ENCODE measurements around the gene MCEE. TPM values are rescaled to one million over a fixed set of nuclear protein-coding genes. Genes with fewer than 3 reads are reported as not detected.

Gene MCEE
- total RNA-seq, 4 donors from 2014 or later, result 7.5 to 17.2 (median 12.2) TPM

DNA sequence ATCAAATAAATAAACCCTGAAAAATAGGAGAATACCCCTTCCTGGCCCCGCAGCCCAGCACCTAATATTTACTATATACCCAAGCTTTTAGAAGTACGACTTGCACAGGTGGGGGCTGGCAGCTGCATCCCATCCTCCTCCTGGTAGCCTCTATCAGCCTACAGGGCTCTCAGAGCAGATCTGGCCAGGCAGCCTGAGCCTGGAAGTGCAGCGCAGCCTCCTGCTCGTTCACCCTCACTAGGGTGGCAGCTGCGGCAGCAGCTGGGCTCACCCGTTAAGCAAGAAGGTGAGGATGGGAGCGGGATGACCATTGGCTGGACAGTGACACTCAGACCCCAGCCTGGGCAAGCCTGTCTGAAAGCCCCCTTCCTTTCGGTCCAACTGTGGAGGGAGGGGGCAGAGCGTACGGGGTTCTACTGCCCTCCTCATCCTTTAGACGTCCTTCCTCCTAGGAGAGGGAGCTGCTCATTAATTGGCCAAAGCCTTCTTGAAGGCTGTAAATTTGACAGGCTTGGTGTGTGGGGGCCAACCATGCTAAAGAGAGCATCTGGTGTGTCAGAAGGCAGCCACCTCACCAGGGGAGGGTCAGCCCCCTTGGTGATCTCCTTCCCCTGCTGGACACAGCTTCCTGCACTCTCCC, 23.7 kb upstream of the MCEE start:
- 62 to 65% methylated on average over 11 of the region's 11 CpGs for WGBS, 2 donors
- Histone ChIP-seq H3K27ac (no peak overlapping the region), H3K36me3 (peaks cover under 1 to 25% (median 3%) of the 10 kb centered on the region in 3 donors), H3K4me1 (peaks cover 0 to 8% (median 2%) of the 10 kb centered on the region in 4 donors), H3K27me3 (no peaks in the 10 kb centered on the region), H3K9me3 (no peaks in the 10 kb centered on the region), H3K4me3 (no peak overlapping the region)
- DNase-seq (ENCODE audit: low spot score in 2 of 2), result no peak
- TF ChIP-seq POLR2A (IDR thresholded peaks at IDR 0.05), result no peak
- TF ChIP-seq, protein P1, sequence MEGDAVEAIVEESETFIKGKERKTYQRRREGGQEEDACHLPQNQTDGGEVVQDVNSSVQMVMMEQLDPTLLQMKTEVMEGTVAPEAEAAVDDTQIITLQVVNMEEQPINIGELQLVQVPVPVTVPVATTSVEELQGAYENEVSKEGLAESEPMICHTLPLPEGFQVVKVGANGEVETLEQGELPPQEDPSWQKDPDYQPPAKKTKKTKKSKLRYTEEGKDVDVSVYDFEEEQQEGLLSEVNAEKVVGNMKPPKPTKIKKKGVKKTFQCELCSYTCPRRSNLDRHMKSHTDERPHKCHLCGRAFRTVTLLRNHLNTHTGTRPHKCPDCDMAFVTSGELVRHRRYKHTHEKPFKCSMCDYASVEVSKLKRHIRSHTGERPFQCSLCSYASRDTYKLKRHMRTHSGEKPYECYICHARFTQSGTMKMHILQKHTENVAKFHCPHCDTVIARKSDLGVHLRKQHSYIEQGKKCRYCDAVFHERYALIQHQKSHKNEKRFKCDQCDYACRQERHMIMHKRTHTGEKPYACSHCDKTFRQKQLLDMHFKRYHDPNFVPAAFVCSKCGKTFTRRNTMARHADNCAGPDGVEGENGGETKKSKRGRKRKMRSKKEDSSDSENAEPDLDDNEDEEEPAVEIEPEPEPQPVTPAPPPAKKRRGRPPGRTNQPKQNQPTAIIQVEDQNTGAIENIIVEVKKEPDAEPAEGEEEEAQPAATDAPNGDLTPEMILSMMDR (IDR thresholded peaks at IDR 0.05), result no peak
- TF ChIP-seq EP300 (IDR thresholded peaks at IDR 0.05), result no peak

DNA sequence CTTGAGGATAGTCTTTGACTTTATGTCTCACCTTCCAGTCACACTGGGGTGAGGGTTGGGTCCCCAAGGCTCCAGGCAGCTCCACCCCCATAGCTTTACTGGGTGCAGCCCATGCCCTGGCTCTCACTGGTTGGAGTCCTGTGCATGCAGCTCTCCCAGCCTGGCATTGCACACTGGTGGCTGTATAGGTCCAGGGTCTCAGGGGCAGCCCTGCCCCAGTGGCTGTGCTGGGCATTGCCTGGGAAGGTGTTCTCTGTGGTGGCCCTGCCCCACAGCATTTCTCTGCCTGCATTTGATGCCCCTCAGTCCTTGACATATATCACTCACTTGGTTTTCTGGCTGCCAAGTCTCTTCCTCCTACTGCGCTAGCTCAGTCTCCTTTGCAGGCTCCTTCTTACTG, 21.6 kb upstream of the MCEE start:
- Histone ChIP-seq H3K4me3 (no peak overlapping the region), H3K27ac (no peak overlapping the region), H3K4me1 (no peaks in the 10 kb centered on the region), H3K27me3 (no peaks in the 10 kb centered on the region), H3K36me3 (peaks cover 3 to 46% (median 19%) of the 10 kb centered on the region in 3 donors), H3K9me3 (no peaks in the 10 kb centered on the region)
- TF ChIP-seq POLR2A (IDR thresholded peaks at IDR 0.05) (no peak), EP300 (IDR thresholded peaks at IDR 0.05) (no peak)
- TF ChIP-seq, protein P1 (IDR thresholded peaks at IDR 0.05), result no peak
- DNase-seq (ENCODE audit: low spot score in 2 of 2), result no peak
- WGBS, 2 donors, result 91% methylated on average over 1 of the region's 1 CpG

DNA sequence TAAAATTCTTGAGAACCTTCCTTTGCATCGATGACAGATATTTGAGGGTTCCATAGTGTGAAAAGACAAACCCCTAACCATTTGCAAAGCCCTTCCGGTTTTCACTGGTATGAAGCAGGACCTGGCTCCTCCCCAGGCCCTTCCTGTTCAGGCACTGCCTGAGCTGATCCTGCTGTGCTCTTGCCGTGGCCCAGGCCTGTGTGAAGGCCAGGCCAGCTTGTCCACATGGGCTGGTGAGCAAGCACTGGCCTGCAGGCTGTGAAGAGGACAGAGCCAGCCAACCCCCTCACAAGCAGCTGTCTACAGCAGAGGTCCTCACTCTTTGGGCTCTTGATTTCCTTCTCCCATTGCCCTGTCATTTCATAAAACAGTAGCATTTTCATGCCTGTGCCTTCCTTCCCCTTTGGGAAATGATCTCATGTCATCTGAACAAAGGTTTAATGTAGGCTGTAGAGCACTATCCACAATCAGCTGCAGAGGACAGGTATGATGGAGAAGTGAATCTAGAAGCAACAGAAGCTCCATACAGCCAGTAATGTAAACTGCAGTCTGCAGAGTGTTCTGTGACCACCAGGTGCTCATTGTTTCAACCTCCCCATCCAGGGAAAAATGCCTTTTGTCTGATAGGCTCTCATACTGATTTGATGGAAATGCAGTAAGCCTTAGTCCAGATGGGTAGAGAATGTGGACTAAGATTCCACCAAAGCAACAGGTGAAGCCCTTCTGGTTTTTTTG, 20.2 kb upstream of the MCEE start:
- DNase-seq (ENCODE audit: low spot score in 2 of 2), result no peak
- no peaks in the 10 kb centered on the region for H3K9me3 ChIP-seq
- H3K36me3 ChIP-seq, result peaks cover 3 to 60% (median 26%) of the 10 kb centered on the region in 3 donors
- H3K27me3 ChIP-seq, result no peaks in the 10 kb centered on the region
- H3K4me3 ChIP-seq, result no peak overlapping the region
- no peaks in the 10 kb centered on the region for H3K4me1 ChIP-seq
- H3K27ac ChIP-seq, result no peak overlapping the region
- WGBS, 2 donors, result 59 to 62% methylated on average over 3 of the region's 3 CpGs
- TF ChIP-seq EP300 (IDR thresholded peaks at IDR 0.05) (no peak), POLR2A (IDR thresholded peaks at IDR 0.05) (no peak)
- TF ChIP-seq, protein P1 (IDR thresholded peaks at IDR 0.05), result no peak

DNA sequence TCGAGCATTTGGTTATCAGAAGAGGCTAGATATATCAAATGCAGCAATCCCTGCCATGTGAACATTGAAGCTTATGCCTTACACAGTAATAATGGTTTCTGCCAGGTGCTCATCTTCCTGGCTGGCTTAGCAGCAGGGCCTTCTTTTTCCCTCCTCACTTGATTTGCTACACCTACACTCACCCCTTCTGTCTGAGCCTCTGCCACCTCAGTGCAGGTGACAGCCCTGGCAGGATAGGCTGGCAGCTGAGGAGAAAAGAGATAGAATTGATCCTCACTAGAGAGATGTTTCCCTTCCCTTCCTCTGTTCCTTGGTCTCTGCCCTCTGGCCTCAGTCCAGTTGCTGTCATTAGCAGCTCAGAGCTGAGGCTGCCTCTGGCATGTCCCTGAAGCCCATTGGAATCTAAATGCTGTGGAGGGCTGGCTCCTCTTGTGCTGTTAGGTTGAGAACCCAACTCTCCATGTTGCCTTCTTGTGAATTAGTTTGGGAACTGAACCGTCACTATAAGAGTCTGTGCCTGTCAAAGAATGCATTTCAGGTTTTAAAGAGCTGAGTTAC, 18.6 kb upstream of the MCEE start:
- Histone ChIP-seq H3K27me3 (no peaks in the 10 kb centered on the region), H3K36me3 (peaks cover 3 to 77% (median 39%) of the 10 kb centered on the region in 3 donors), H3K9me3 (no peaks in the 10 kb centered on the region), H3K27ac (no peak overlapping the region), H3K4me1 (no peaks in the 10 kb centered on the region), H3K4me3 (no peak overlapping the region)
- no peak for DNase-seq (ENCODE audit: low spot score in 2 of 2)
- no peak for TF ChIP-seq EP300 (IDR thresholded peaks at IDR 0.05)
- TF ChIP-seq, protein P1 (IDR thresholded peaks at IDR 0.05), result no peak
- TF ChIP-seq POLR2A (IDR thresholded peaks at IDR 0.05), result no peak
- 85 to 91% methylated on average over 2 of the region's 2 CpGs for WGBS, 2 donors

DNA sequence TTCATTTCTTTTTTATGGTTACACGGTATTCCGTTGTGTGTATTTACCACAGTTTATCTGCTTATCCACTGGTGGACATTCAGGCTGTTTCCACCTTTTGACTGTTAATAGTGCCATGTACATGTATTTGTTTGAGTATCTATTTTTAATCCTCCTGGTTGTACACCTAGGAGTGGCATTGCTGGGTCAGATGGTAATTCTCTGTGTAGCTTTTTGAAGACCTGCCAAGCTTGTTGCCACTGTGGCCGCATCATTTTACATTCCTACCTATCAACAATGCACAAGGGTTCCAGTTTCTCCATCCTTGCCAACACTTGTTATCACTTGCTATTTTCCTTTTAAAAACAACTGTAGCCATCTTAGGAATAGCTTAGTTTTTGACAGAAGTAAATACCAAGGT, 13.8 kb upstream of the MCEE start:
- no peak overlapping the region for H3K27ac ChIP-seq
- H3K4me1 ChIP-seq, result no peaks in the 10 kb centered on the region
- DNase-seq (ENCODE audit: low spot score in 2 of 2), result no peak
- 92 to 98% methylated on average over 3 of the region's 3 CpGs for WGBS, 2 donors
- TF ChIP-seq, protein P1 (IDR thresholded peaks at IDR 0.05), result no peak
- no peak for TF ChIP-seq POLR2A (IDR thresholded peaks at IDR 0.05)
- TF ChIP-seq EP300 (IDR thresholded peaks at IDR 0.05), result no peak
- peaks cover 0 to 100% (median 56%) of the 10 kb centered on the region in 3 donors for H3K36me3 ChIP-seq
- H3K4me3 ChIP-seq, result no peak overlapping the region
- H3K9me3 ChIP-seq, result no peaks in the 10 kb centered on the region
- H3K27me3 ChIP-seq, result no peaks in the 10 kb centered on the region

All from tibial nerve (tissue), 4 donors.